Immature natural killer cell (primary cell): ENCODE results near the gene EXOSC5. TPM values are rescaled to one million over a fixed set of nuclear protein-coding genes. Genes with fewer than 3 reads are reported as not detected.

Experiments used
- DNase-seq, 3 donors: peaks; one replicate each; pipeline ENCODE4 v3.0.0; 2022; ENCODE audit warnings: mixed read lengths in 1 of 3
- H3K27ac Mint-ChIP-seq, 6 donors: one replicate each; pipeline ENCODE4 v1.8.0; 2020; ENCODE audit warnings: mixed read lengths in 6 of 6, mild to moderate bottlenecking in 5 of 6, inconsistent platforms in 4 of 6, moderate library complexity in 3 of 6
- H3K27me3 Mint-ChIP-seq, 3 donors: one replicate each; pipeline ENCODE4 v1.8.0; 2020 to 2021; ENCODE audit warnings: low read depth in 3 of 3, mild to moderate bottlenecking in 3 of 3, mixed read lengths in 3 of 3, moderate library complexity in 3 of 3, inconsistent platforms in 1 of 3
- H3K36me3 Mint-ChIP-seq, 3 donors: one replicate each; pipeline ENCODE4 v1.8.0; 2020; ENCODE audit warnings: mixed read lengths in 3 of 3, inconsistent platforms in 2 of 3, mild to moderate bottlenecking in 2 of 3
- H3K4me1 Mint-ChIP-seq, 2 donors: one replicate each; pipeline ENCODE4 v1.8.0; 2020; ENCODE audit warnings: inconsistent platforms in 2 of 2, mild to moderate bottlenecking in 2 of 2, mixed read lengths in 2 of 2, moderate library complexity in 1 of 2
- H3K4me3 Mint-ChIP-seq, 5 donors: one replicate each; pipeline ENCODE4 v1.8.0; 2020; ENCODE audit warnings: mild to moderate bottlenecking in 5 of 5, mixed read lengths in 5 of 5, inconsistent platforms in 3 of 5, moderate library complexity in 3 of 5
- H3K9me3 Mint-ChIP-seq, 6 donors: one replicate each; pipeline ENCODE4 v1.8.0; 2020; ENCODE audit warnings: mild to moderate bottlenecking in 6 of 6, mixed read lengths in 6 of 6, inconsistent platforms in 4 of 6, moderate library complexity in 3 of 6
- polyA plus RNA-seq, 3 donors: library from polyadenylated mRNA; unstranded; fragments of 300-500 nt; fragmentation: Illumina TruSeq; gene quantifications; one replicate each; pipeline ENCODE4 v1.2.3, GENCODE V29; 2021

The EXOSC5 gene
- polyA plus RNA-seq, 3 donors from 2014 or later = 44.0 to 58.6 (median 50.3) TPM

DNA sequence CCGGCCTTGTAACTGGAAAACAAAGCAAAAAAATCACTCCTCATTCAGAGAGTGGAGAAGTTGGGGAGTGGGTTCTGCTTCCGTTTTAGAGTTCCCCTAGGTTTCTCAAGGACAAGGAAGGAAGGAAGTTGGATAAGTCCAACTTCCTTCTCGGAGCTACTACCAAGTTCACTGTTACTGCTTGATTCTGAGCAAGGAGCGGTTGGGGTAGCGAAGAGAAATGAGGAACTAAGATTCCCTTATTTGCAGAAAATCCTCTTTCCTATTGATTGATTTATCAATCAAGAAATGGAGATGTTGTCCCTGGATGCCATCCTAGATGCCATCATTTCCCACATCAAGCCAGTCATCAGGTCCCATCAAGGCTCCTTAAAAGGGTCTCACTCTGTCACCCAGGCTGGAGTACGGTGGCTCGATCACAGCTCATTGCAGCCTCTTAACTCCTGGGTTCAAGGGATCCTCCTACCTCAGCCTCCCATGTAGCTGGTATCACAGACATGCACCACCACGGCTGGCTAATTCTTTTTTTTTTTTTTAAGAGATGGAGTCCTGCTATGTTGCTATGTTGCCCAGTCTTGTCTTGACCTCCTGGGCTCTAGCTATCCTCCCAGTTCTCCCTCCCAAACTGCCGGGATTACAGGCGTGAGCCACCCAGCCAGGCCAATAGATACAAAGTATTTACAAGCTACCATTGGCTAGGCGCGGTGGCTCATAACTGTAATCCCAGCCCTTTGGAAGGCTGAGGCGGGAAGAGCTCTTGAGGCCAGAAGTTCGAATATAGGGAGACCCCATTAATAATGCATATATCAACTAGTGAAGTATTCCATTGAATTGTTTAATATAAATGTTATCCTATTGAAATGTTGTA, 32.4 kb downstream of the EXOSC5 start:
- Mint-ChIP-seq H3K4me1 (peaks cover 24 to 29% of the 10 kb centered on the region in 2 donors), H3K27ac (peak overlapping the region; percentile 98 to 99 (median 99))
- DNase-seq = no peak

DNA sequence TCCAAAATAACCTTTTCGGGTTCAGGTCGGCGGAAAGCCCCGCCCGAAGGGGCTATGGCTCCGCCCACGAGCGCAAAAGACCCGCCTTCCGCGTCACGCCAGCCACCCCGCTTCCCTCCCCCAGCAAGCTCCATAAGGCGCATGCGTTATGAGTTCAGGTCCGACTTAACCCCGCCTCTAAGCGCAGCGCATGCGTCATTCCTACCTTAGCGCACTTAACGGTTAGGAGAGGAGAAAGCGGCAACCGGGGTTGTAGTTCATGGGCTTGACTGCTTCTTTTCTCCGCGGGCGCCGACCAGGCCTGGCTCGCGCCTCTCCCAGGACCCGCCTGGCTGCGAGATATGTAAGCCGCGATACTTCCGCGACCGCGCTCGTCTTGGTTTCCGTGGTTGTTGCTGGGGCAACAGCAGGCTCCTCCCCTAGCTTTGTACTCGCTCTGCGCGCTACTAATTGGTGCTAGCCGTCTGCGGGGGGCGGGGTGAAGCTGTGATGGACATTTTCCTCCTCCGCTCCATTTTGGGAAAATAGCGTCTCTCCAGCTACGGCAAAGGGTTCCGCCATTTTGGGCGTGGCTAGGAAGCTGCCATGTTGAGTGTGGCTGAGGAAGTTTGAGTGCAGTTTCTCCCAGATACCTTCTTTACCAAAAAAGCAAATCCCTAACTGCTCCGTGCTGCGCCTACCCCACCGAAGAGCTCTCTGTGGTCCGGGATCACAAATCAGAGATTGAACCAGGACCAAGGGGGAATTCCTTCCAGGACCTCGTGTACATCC, 33.2 kb downstream of the EXOSC5 start, which contains the start of gene B9D2:
Gene B9D2 (minus strand): TSS at position 397 of the 771 bp plus-strand sequence. CDS start 630 bp downstream, outside the sequence.
- peak; percentile 99 for DNase-seq
- peaks cover 0 to 3% (median 0%) of the 10 kb centered on the region in 3 donors for H3K36me3 Mint-ChIP-seq
- H3K27me3 Mint-ChIP-seq = peaks cover 5 to 12% (median 5%) of the 10 kb centered on the region in 3 donors
- peaks cover 24 to 29% of the 10 kb centered on the region in 2 donors for H3K4me1 Mint-ChIP-seq
- H3K4me3 Mint-ChIP-seq = peak within 1 kb of the TSS; percentile 89 to 95 (median 91)
- no peaks in the 10 kb centered on the region for H3K9me3 Mint-ChIP-seq
- peak within 1 kb of the TSS; percentile 98 to 99 (median 99) for H3K27ac Mint-ChIP-seq

More for the DNA sequence above, 32.4 kb downstream of the EXOSC5 start:
- Mint-ChIP-seq H3K9me3 (no peaks in the 10 kb centered on the region), H3K36me3 (peaks cover 0 to 3% (median 0%) of the 10 kb centered on the region in 3 donors), H3K27me3 (peaks cover 5 to 12% (median 5%) of the 10 kb centered on the region in 3 donors), H3K4me3 (peak overlapping the region; percentile 89 to 95 (median 91))

- DNase-seq = no peak
- peaks cover 0 to 3% (median 0%) of the 10 kb centered on the region in 3 donors for H3K36me3 Mint-ChIP-seq
- peak overlapping the region; percentile 98 to 99 (median 99) for H3K27ac Mint-ChIP-seq
- peaks cover 27 to 32% of the 10 kb centered on the region in 2 donors for H3K4me1 Mint-ChIP-seq
- H3K9me3 Mint-ChIP-seq = no peaks in the 10 kb centered on the region
- H3K27me3 Mint-ChIP-seq = peaks cover 5 to 12% (median 5%) of the 10 kb centered on the region in 3 donors
- peak overlapping the region; percentile 89 to 95 (median 91) for H3K4me3 Mint-ChIP-seq
Observed at GRCh38 chr19:41363371-41363752, 33.8 kb downstream of the EXOSC5 start.

DNA sequence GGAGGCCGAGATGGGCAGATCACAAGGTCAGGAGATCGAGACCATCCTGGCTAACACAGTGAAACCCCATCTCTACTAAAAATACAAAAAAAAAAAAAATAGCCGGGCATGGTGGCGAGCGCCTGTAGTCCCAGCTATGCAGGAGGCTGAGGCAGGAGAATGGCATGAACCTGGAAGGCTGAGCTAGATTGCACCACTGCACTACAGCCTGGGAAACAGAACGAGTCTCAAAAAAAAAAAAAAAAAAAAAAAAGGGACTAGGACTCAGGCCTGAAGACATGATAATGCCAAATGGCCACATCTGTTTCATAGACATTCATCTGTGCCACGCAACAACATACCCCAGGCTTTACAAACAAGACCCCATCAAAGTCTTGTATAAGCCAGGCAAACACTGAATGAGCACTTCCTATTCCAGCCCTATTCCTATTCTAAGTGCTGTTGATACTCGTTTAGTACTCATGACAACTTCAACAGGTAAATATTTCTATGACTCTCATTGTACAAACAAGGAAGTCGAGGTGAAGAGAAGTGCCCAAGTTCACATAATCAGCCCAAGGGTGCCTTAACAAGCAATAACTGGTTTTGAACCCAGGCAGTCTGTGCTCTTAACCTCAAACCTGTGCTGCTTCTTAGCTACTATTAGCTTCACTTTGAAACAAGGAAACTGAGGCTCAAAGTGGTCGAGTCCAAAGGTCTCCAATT, 34.9 kb downstream of the EXOSC5 start:
- H3K27ac Mint-ChIP-seq = peak overlapping the region; percentile 98 to 99 (median 99)
- no peaks in the 10 kb centered on the region for H3K9me3 Mint-ChIP-seq
- peaks cover 0 to 3% (median 0%) of the 10 kb centered on the region in 3 donors for H3K36me3 Mint-ChIP-seq
- peaks cover 34 to 38% of the 10 kb centered on the region in 2 donors for H3K4me1 Mint-ChIP-seq
- DNase-seq = no peak
- peak overlapping the region in 4 of 5 donors; percentile 23 to 95 (median 90) for H3K4me3 Mint-ChIP-seq
- peaks cover 5 to 12% (median 5%) of the 10 kb centered on the region in 3 donors for H3K27me3 Mint-ChIP-seq

GRCh38 chr19:41359741-41360140, 37.4 kb downstream of the EXOSC5 start:
- Mint-ChIP-seq H3K4me3 (no peak overlapping the region), H3K27ac (no peak overlapping the region), H3K9me3 (no peaks in the 10 kb centered on the region), H3K4me1 (peaks cover 53 to 59% of the 10 kb centered on the region in 2 donors), H3K36me3 (no peaks in the 10 kb centered on the region), H3K27me3 (peaks cover 5 to 17% (median 12%) of the 10 kb centered on the region in 3 donors)
- DNase-seq = no peak

DNA sequence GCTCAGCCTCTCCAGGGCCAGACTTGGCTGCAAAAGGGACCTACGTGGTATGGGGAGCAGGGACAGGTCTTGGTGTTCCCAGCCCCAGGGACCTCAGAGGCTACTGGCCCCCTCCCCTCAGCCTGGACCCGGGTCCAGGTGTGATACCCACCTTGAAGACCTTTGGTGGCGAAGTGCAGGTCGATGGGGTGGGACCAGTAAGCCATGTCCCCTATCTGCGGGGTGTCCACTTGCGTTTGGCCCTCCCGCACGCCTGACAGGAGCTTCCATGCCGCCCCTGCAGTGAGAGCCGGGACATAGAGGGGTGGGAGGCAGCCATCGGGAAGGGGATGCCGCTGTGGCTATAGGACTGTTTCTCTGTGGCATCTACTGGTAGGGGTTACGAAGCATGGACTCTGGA, 39.4 kb downstream of the EXOSC5 start:
- peaks cover 37 to 47% of the 10 kb centered on the region in 2 donors for H3K4me1 Mint-ChIP-seq
- no peak overlapping the region for H3K27ac Mint-ChIP-seq
- H3K36me3 Mint-ChIP-seq = no peaks in the 10 kb centered on the region
- DNase-seq = no peak
- H3K27me3 Mint-ChIP-seq = peaks cover 11 to 26% (median 13%) of the 10 kb centered on the region in 3 donors
- H3K9me3 Mint-ChIP-seq = no peaks in the 10 kb centered on the region
- no peak overlapping the region for H3K4me3 Mint-ChIP-seq

DNA sequence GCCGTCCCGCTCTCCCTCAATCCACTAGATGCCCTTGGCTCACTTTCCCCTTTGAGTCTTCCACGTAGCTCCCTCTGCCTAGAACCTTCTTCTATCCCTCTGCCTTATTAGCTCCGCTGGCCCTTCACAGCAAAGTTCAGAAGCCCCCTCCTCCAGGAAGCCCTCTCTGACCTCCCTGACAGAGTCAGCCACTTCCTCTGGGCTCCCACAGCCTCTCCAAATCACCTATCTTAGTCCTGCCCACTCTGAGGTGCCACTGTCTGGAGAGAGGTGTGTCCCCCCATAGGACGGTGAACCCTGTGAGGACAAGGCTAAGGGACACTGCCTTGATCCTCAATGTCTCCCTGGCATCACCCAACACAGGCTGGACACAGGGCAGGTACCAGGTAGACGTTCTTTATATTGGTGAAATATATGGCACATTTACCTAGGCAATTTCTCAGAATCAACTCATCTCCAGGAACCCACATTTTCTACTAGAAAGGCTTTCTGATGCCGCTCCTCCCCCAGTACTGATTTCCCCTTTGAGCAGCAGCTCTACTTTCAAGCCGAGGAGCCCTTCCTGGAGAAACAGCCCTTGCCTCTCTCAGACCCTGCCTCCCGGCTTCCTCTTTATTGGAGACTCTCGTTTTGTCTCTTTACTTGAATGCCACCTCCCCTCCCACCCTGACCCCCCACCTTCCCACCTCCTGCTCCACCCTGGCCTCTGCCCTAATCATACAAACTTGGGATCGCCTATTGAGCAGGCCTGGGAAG, 40.0 kb downstream of the EXOSC5 start:
- Mint-ChIP-seq H3K27ac (peak overlapping the region in 4 of 6 donors; percentile 36 to 88 (median 48)), H3K36me3 (no peaks in the 10 kb centered on the region)

GRCh38 chr19:41355802-41356201, 41.4 kb downstream of the EXOSC5 start:
- Mint-ChIP-seq H3K27me3 (peaks cover 28 to 46% (median 33%) of the 10 kb centered on the region in 3 donors), H3K27ac (peak overlapping the region in 5 of 6 donors; percentile 71 to 89 (median 87)), H3K4me3 (no peak overlapping the region), H3K36me3 (peaks cover 0 to 3% (median 0%) of the 10 kb centered on the region in 3 donors), H3K9me3 (peaks cover 0 to 4% (median 0%) of the 10 kb centered on the region in 6 donors), H3K4me1 (peaks cover 37 to 42% of the 10 kb centered on the region in 2 donors)
- DNase-seq = no peak

More for the DNA sequence above, 40.0 kb downstream of the EXOSC5 start:
- Mint-ChIP-seq H3K9me3 (peaks cover 0 to 2% (median 0%) of the 10 kb centered on the region in 6 donors), H3K27me3 (peaks cover 16 to 32% (median 19%) of the 10 kb centered on the region in 3 donors), H3K4me3 (no peak overlapping the region), H3K4me1 (peaks cover 34 to 42% of the 10 kb centered on the region in 2 donors)
- no peak for DNase-seq

DNA sequence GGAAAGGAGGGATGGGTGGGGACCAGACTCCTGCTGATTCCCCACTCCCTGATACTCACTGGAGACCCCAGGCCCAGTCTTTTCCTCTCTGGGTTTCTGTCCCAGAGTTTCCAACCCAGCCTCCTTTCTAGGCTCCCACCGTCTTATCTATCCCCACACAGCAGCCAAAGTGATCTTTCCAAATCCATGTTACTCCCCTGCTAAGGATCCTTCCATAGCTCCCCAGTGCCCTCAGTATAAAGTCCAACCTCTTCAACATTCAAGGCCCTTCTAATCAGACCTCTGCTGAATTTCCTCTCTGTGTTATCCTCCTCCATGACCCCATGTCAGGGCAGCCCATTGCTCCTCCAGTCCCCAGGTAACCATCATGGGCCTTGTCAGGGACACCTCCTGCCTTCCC, 42.1 kb downstream of the EXOSC5 start:
- H3K27ac Mint-ChIP-seq = peak overlapping the region; percentile 71 to 89 (median 86)
- peak overlapping the region in 3 of 5 donors; percentile 3 to 58 (median 22) for H3K4me3 Mint-ChIP-seq
- peaks cover 0 to 4% (median under 1%) of the 10 kb centered on the region in 3 donors for H3K36me3 Mint-ChIP-seq
- DNase-seq = no peak
- H3K4me1 Mint-ChIP-seq = peaks cover 40 to 45% of the 10 kb centered on the region in 2 donors
- peaks cover 32 to 53% (median 35%) of the 10 kb centered on the region in 3 donors for H3K27me3 Mint-ChIP-seq
- peaks cover 0 to 4% (median 0%) of the 10 kb centered on the region in 6 donors for H3K9me3 Mint-ChIP-seq

- DNase-seq = no peak
- Mint-ChIP-seq H3K27ac (peak overlapping the region; percentile 93 to 99 (median 96)), H3K9me3 (peaks cover 0 to 4% (median 0%) of the 10 kb centered on the region in 6 donors), H3K4me1 (peaks cover 46 to 50% of the 10 kb centered on the region in 2 donors), H3K36me3 (peaks cover 0 to 6% (median 4%) of the 10 kb centered on the region in 3 donors), H3K27me3 (peaks cover 34 to 58% (median 38%) of the 10 kb centered on the region in 3 donors), H3K4me3 (peak overlapping the region; percentile 77 to 100 (median 83))
Observed at GRCh38 chr19:41354343-41354953, 42.7 kb downstream of the EXOSC5 start.

GRCh38 chr19:41353466-41354342, 43.5 kb downstream of the EXOSC5 start, which contains the start of gene TGFB1:
TSS of gene TGFB1 (minus strand) at chr19:41353922. CDS start at chr19:41353044, 878 bp downstream.
- peaks cover 0 to 4% (median 0%) of the 10 kb centered on the region in 6 donors for H3K9me3 Mint-ChIP-seq
- H3K4me1 Mint-ChIP-seq = peaks cover 53 to 58% of the 10 kb centered on the region in 2 donors
- DNase-seq = peak; percentile 94 to 97 (median 96)
- peak within 1 kb of the TSS; percentile 95 to 100 (median 99) for H3K27ac Mint-ChIP-seq
- peak within 1 kb of the TSS; percentile 98 to 100 (median 100) for H3K4me3 Mint-ChIP-seq
- peaks cover 3 to 11% (median 9%) of the 10 kb centered on the region in 3 donors for H3K36me3 Mint-ChIP-seq
- H3K27me3 Mint-ChIP-seq = peaks cover 41 to 66% (median 46%) of the 10 kb centered on the region in 3 donors
